DOHH2 (cell line): Measurements from ENCODE around the gene SERAC1.

Experiments used
- H3F3A ChIP-seq: fragments of 200-600 bp; sonication (generic), shearing (Covaris generic); 2 replicates; pipeline ENCODE4 v1.6.0; 2016; ENCODE audit warnings: antibody characterized with exemption, mild to moderate bottlenecking; ENCODE audit not compliant: control insufficient read depth, insufficient read depth
- H3K27ac ChIP-seq: fragments of 200-600 bp; sonication (generic); 2 replicates; pipeline ENCODE4 v1.5.1; 2014; ENCODE audit warnings: low read depth, mild to moderate bottlenecking, low read length, moderate library complexity
- H3K27me3 ChIP-seq: fragments of 200-600 bp; sonication (generic); 2 replicates; pipeline ENCODE4 v1.6.1; 2014; ENCODE audit warnings: mild to moderate bottlenecking, low read length, mixed read lengths; ENCODE audit not compliant: control insufficient read depth
- H3K36me3 ChIP-seq: fragments of 200-600 bp; sonication (generic); 2 replicates; pipeline ENCODE4 v1.6.1; 2014; ENCODE audit warnings: mild to moderate bottlenecking, low read length, moderate library complexity, mixed read lengths; ENCODE audit not compliant: control insufficient read depth
- H3K4me1 ChIP-seq: fragments of 200-600 bp; sonication (generic); 2 replicates; pipeline ENCODE4 v1.6.1; 2014; ENCODE audit warnings: mild to moderate bottlenecking, low read length, mixed read lengths; ENCODE audit not compliant: control insufficient read depth
- H3K4me2 ChIP-seq: fragments of 200-600 bp; sonication (generic); 2 replicates; pipeline ENCODE4 v1.6.0; 2014; ENCODE audit warnings: mild to moderate bottlenecking, low read length, moderate library complexity
- H3K4me3 ChIP-seq: fragments of 200-600 bp; sonication (generic); 2 replicates; pipeline ENCODE4 v1.5.1; 2014; ENCODE audit warnings: mild to moderate bottlenecking, low read length, mixed read lengths
- H3K79me2 ChIP-seq: fragments of 200-600 bp; sonication (generic); 2 replicates; pipeline ENCODE4 v1.6.1; 2014; ENCODE audit warnings: mild to moderate bottlenecking, low read length, mixed read lengths; ENCODE audit not compliant: control insufficient read depth
- H3K9me2 ChIP-seq: fragments of 200-600 bp; sonication (generic); replicated peaks from 2 replicates; pipeline ENCODE4 v1.6.1; 2014; ENCODE audit warnings: mild to moderate bottlenecking, low read length, mixed read lengths; ENCODE audit not compliant: control insufficient read depth
- H3K9me3 ChIP-seq: fragments of 200-600 bp; sonication (generic); 2 replicates; pipeline ENCODE4 v1.6.1; 2014; ENCODE audit warnings: antibody characterized with exemption, low read length, mixed read lengths; ENCODE audit not compliant: control insufficient read depth, insufficient read depth
- H4K20me1 ChIP-seq: fragments of 200-600 bp; sonication (generic); 2 replicates; pipeline ENCODE4 v1.6.0; 2014; ENCODE audit warnings: low read depth, mild to moderate bottlenecking, antibody characterized with exemption, low read length, moderate library complexity; ENCODE audit not compliant: control insufficient read depth, insufficient read depth
- EZH2phosphoT487 ChIP-seq: fragments of 200-600 bp; sonication (generic); IDR thresholded peaks from 2 replicates; pipeline ENCODE4 v1.6.1; 2017; ENCODE audit warnings: borderline replicate concordance, mild to moderate bottlenecking, antibody characterized with exemption, low read length, moderate library complexity, mixed read lengths
- TF ChIP-seq, protein P1 (sequence below): fragments of 200-600 bp; sonication (generic); IDR thresholded peaks from one replicate; pipeline ENCODE4 v1.5.1; 2014; ENCODE audit warnings: antibody characterized with exemption, mild to moderate bottlenecking, low read depth, low read length; ENCODE audit not compliant: poor library complexity, severe bottlenecking

Gene SERAC1

DNA sequence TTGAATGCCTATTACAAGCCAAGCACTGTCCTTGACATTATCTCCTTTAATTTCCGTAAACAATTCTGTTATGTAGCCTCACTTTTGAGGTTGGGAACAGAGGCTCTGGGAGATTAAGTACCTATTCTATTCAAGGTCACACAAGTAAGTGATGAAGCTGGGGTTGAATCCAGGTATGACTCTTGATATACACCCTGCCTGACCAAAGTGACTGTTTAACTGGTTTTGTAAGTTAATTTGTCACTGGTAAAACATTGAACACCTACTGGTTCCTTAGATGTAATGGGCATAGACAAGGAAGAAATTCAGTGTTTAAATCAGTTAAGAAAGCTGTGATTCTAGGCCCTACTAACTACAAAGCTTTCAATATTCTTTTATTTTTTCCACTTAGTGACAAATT is 23.0 kb upstream of the SERAC1 start:
- no peaks in the 10 kb centered on the region for H3K79me2 ChIP-seq
- no peak overlapping the region for H3K4me2 ChIP-seq
- no peak overlapping the region for H3K4me3 ChIP-seq
- no peaks in the 10 kb centered on the region for H3K27me3 ChIP-seq
- H4K20me1 ChIP-seq: no peaks in the 10 kb centered on the region
- H3K4me1 ChIP-seq: no peaks in the 10 kb centered on the region
- no peaks in the 10 kb centered on the region for H3K9me2 ChIP-seq
- no peaks in the 10 kb centered on the region for H3F3A ChIP-seq
- no peak for TF ChIP-seq EZH2phosphoT487
- TF ChIP-seq, protein P1, sequence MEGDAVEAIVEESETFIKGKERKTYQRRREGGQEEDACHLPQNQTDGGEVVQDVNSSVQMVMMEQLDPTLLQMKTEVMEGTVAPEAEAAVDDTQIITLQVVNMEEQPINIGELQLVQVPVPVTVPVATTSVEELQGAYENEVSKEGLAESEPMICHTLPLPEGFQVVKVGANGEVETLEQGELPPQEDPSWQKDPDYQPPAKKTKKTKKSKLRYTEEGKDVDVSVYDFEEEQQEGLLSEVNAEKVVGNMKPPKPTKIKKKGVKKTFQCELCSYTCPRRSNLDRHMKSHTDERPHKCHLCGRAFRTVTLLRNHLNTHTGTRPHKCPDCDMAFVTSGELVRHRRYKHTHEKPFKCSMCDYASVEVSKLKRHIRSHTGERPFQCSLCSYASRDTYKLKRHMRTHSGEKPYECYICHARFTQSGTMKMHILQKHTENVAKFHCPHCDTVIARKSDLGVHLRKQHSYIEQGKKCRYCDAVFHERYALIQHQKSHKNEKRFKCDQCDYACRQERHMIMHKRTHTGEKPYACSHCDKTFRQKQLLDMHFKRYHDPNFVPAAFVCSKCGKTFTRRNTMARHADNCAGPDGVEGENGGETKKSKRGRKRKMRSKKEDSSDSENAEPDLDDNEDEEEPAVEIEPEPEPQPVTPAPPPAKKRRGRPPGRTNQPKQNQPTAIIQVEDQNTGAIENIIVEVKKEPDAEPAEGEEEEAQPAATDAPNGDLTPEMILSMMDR: no peak
- H3K9me3 ChIP-seq: no peaks in the 10 kb centered on the region
- H3K27ac ChIP-seq: no peak overlapping the region
- peaks cover 6% of the 10 kb centered on the region for H3K36me3 ChIP-seq

- H3K36me3 ChIP-seq: peaks cover 6% of the 10 kb centered on the region
- no peak overlapping the region for H3K4me3 ChIP-seq
- H3F3A ChIP-seq: no peaks in the 10 kb centered on the region
- no peaks in the 10 kb centered on the region for H3K4me1 ChIP-seq
- no peaks in the 10 kb centered on the region for H3K27me3 ChIP-seq
- no peaks in the 10 kb centered on the region for H3K9me3 ChIP-seq
- H3K9me2 ChIP-seq: no peaks in the 10 kb centered on the region
- no peak overlapping the region for H3K4me2 ChIP-seq
- H4K20me1 ChIP-seq: no peaks in the 10 kb centered on the region
- no peak overlapping the region for H3K27ac ChIP-seq
- TF ChIP-seq, protein P1: no peak
- TF ChIP-seq EZH2phosphoT487: no peak
- no peaks in the 10 kb centered on the region for H3K79me2 ChIP-seq
Measured at GRCh38 chr6:158188591-158188990, 20.5 kb upstream of the SERAC1 start.

GRCh38 chr6:158185729-158186456 is 17.8 kb upstream of the SERAC1 start:
- Histone ChIP-seq H3F3A (no peaks in the 10 kb centered on the region), H3K36me3 (no peaks in the 10 kb centered on the region), H3K4me3 (no peak overlapping the region), H3K27me3 (no peaks in the 10 kb centered on the region), H4K20me1 (no peaks in the 10 kb centered on the region), H3K9me3 (no peaks in the 10 kb centered on the region), H3K9me2 (no peaks in the 10 kb centered on the region), H3K27ac (no peak overlapping the region), H3K4me1 (no peaks in the 10 kb centered on the region), H3K4me2 (no peak overlapping the region), H3K79me2 (no peaks in the 10 kb centered on the region)
- no peak for TF ChIP-seq EZH2phosphoT487
- TF ChIP-seq, protein P1: no peak
